Measurements from ENCODE around the gene CAB39L.

GRCh38 chr13:49481788-49482187, 37.9 kb upstream of the CAB39L start:
- TF ChIP-seq CTCF (IDR thresholded peaks at IDR 0.05 in 4 of 5, conservative IDR thresholded peaks at IDR 0.05 in 1 of 5) (no peak), POLR2A (IDR thresholded peaks at IDR 0.05) (no peak)
